ENCODE measurements around the gene KLHDC8B.

- TF ChIP-seq POLR2A (IDR thresholded peaks at IDR 0.05) (no peak), CTCF (IDR thresholded peaks at IDR 0.05) (no peak)
These were observed 42.1 kb downstream of the KLHDC8B start for GRCh38 chr3:49213541-49213943.

All from thyroid gland (tissue), 4 donors.